Measurements from ENCODE around the gene IGLON5. TPM values are rescaled to one million over a fixed set of nuclear protein-coding genes. Genes with fewer than 3 reads are reported as not detected.

IGLON5 gene
- total RNA-seq, 4 donors from 2014 or later: 0.27 TPM; not detected in 3

- intact Hi-C loops (cut with DNase I; ENCODE audit: low total_unique reads): no loop called here
- no peak for DNase-seq (ENCODE audit: low spot score in 2 of 2)
Observed at GRCh38 chr19:51331193-51331592, 19.7 kb downstream of the IGLON5 start.

GRCh38 chr19:51331716-51332115 lies 20.3 kb downstream of the IGLON5 start:
- TF ChIP-seq, protein P1, sequence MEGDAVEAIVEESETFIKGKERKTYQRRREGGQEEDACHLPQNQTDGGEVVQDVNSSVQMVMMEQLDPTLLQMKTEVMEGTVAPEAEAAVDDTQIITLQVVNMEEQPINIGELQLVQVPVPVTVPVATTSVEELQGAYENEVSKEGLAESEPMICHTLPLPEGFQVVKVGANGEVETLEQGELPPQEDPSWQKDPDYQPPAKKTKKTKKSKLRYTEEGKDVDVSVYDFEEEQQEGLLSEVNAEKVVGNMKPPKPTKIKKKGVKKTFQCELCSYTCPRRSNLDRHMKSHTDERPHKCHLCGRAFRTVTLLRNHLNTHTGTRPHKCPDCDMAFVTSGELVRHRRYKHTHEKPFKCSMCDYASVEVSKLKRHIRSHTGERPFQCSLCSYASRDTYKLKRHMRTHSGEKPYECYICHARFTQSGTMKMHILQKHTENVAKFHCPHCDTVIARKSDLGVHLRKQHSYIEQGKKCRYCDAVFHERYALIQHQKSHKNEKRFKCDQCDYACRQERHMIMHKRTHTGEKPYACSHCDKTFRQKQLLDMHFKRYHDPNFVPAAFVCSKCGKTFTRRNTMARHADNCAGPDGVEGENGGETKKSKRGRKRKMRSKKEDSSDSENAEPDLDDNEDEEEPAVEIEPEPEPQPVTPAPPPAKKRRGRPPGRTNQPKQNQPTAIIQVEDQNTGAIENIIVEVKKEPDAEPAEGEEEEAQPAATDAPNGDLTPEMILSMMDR (IDR thresholded peaks at IDR 0.05): no peak
- no peak for TF ChIP-seq POLR2A (IDR thresholded peaks at IDR 0.05)
- DNase-seq (ENCODE audit: low spot score in 2 of 2): no peak
- no peak overlapping the region for H3K4me3 ChIP-seq (ENCODE audit: low read depth, poor library complexity, severe bottlenecking)
- WGBS, 2 donors: 87 to 89% methylated on average over 6 of the region's 6 CpGs
- intact Hi-C loops (cut with DNase I; ENCODE audit: low total_unique reads): no loop called here

More at GRCh38 chr19:51331193-51331592, 19.7 kb downstream of the IGLON5 start:
- TF ChIP-seq, protein P1 (IDR thresholded peaks at IDR 0.05): no peak
- no peak for TF ChIP-seq POLR2A (IDR thresholded peaks at IDR 0.05)
- H3K4me3 ChIP-seq (ENCODE audit: low read depth, poor library complexity, severe bottlenecking): no peak overlapping the region
- 77 to 85% methylated on average over 3 of the region's 3 CpGs for WGBS, 2 donors

GRCh38 chr19:51333836-51334460 lies 22.5 kb downstream of the IGLON5 start:
- 89 to 96% methylated on average over 13 of the region's 13 CpGs for WGBS, 2 donors
- TF ChIP-seq POLR2A (IDR thresholded peaks at IDR 0.05): no peak
- TF ChIP-seq, protein P1 (IDR thresholded peaks at IDR 0.05): no peak
- intact Hi-C loops (cut with DNase I; ENCODE audit: low total_unique reads): no loop called here
- no peak overlapping the region for H3K4me3 ChIP-seq (ENCODE audit: low read depth, poor library complexity, severe bottlenecking)
- DNase-seq (ENCODE audit: low spot score in 2 of 2): no peak

- no peak overlapping the region for H3K4me3 ChIP-seq (ENCODE audit: low read depth, poor library complexity, severe bottlenecking)
- intact Hi-C loops (cut with DNase I; ENCODE audit: low total_unique reads): no loop called here
- DNase-seq (ENCODE audit: low spot score in 2 of 2): no peak
- 89 to 95% methylated on average over 11 to 13 of the region's 13 CpGs for WGBS, 2 donors
- TF ChIP-seq, protein P1 (IDR thresholded peaks at IDR 0.05): no peak
- no peak for TF ChIP-seq POLR2A (IDR thresholded peaks at IDR 0.05)
Observed at GRCh38 chr19:51337141-51337860, 25.9 kb downstream of the IGLON5 start.

GRCh38 chr19:51337861-51338562 lies 26.6 kb downstream of the IGLON5 start:
- intact Hi-C loops (cut with DNase I; ENCODE audit: low total_unique reads): no loop called here
- 82 to 83% methylated on average over 18 to 19 of the region's 19 CpGs for WGBS, 2 donors

More at GRCh38 chr19:51337861-51338562, 26.6 kb downstream of the IGLON5 start:
- no peak overlapping the region for H3K4me3 ChIP-seq (ENCODE audit: low read depth, poor library complexity, severe bottlenecking)
- TF ChIP-seq, protein P1 (IDR thresholded peaks at IDR 0.05): no peak
- TF ChIP-seq POLR2A (IDR thresholded peaks at IDR 0.05): no peak
- DNase-seq (ENCODE audit: low spot score in 2 of 2): no peak
